ENCODE data around the gene RNF141.

DNA sequence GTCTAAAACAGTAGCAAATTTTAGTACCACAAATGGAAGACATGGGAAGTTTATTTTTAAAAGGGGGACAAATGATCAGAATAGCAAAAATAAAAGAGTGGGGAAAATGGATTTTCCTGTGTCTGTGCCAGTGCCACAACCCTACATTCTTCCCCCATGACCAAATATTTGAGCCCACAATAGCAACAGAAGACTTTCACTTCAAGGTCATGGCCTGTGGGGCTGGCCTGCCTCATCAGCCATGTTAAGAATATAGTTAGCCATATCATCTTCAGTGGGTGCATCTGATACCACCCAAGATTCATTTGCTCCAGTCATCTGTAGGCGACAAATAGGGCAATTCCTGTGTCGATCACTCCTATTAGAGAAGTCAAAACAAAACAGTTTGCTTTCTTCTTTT is 26.3 kb downstream of the RNF141 start:
- TF ChIP-seq, protein P1, sequence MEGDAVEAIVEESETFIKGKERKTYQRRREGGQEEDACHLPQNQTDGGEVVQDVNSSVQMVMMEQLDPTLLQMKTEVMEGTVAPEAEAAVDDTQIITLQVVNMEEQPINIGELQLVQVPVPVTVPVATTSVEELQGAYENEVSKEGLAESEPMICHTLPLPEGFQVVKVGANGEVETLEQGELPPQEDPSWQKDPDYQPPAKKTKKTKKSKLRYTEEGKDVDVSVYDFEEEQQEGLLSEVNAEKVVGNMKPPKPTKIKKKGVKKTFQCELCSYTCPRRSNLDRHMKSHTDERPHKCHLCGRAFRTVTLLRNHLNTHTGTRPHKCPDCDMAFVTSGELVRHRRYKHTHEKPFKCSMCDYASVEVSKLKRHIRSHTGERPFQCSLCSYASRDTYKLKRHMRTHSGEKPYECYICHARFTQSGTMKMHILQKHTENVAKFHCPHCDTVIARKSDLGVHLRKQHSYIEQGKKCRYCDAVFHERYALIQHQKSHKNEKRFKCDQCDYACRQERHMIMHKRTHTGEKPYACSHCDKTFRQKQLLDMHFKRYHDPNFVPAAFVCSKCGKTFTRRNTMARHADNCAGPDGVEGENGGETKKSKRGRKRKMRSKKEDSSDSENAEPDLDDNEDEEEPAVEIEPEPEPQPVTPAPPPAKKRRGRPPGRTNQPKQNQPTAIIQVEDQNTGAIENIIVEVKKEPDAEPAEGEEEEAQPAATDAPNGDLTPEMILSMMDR (IDR thresholded peaks at IDR 0.05 in 2 of 3, conservative IDR thresholded peaks at IDR 0.05 in 1 of 3; ENCODE audit: control insufficient read depth in 2 of 3, extremely low read depth in 1 of 3, insufficient read depth in 1 of 3, low read depth in 3 of 3, low read length in 3 of 3): no peak
- no peak for TF ChIP-seq ETV6 (conservative IDR thresholded peaks at IDR 0.05 in 1 of 2, IDR thresholded peaks at IDR 0.05 in 1 of 2; ENCODE audit: borderline replicate concordance in 1 of 2, low read depth in 1 of 2)
- TF ChIP-seq SRF (IDR thresholded peaks at IDR 0.05; ENCODE audit: low read depth in 2 of 2, low read length in 2 of 2): no peak
- TF ChIP-seq RFX5 (IDR thresholded peaks at IDR 0.05; ENCODE audit: low read depth, low read length): no peak
- no peak for TF ChIP-seq POLR2A (IDR thresholded peaks at IDR 0.05; ENCODE audit: low read depth, low read length)
- TF ChIP-seq MYB (IDR thresholded peaks at IDR 0.05; ENCODE audit: borderline replicate concordance, low read depth, low read length): no peak
- TF ChIP-seq ZNF384 (IDR thresholded peaks at IDR 0.05; ENCODE audit: borderline replicate concordance, low read depth, low read length): no peak
- TF ChIP-seq, protein P2, sequence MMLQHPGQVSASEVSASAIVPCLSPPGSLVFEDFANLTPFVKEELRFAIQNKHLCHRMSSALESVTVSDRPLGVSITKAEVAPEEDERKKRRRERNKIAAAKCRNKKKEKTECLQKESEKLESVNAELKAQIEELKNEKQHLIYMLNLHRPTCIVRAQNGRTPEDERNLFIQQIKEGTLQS (IDR thresholded peaks at IDR 0.05; ENCODE audit: borderline replicate concordance, extremely low read depth, low read depth, low read length): no peak
- TF ChIP-seq, protein P3, sequence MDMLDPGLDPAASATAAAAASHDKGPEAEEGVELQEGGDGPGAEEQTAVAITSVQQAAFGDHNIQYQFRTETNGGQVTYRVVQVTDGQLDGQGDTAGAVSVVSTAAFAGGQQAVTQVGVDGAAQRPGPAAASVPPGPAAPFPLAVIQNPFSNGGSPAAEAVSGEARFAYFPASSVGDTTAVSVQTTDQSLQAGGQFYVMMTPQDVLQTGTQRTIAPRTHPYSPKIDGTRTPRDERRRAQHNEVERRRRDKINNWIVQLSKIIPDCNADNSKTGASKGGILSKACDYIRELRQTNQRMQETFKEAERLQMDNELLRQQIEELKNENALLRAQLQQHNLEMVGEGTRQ (IDR thresholded peaks at IDR 0.05; ENCODE audit: borderline replicate concordance, low read depth, low read length): no peak

All from GM12878 (cell line).